AG10803 (cell line): ENCODE results near the gene AFAP1L1.

Experiments
- DNase-seq: peaks from one replicate; pipeline ENCODE4 v3.0.0; 2010; ENCODE audit warnings: low read depth
- H3K4me3 ChIP-seq: 2 replicates; pipeline ENCODE4 v1.5.1; 2011; ENCODE audit warnings: mild to moderate bottlenecking, low read length, control low read depth
- TF ChIP-seq, protein P1 (sequence below): conservative IDR thresholded peaks from 2 replicates; pipeline ENCODE4 v1.5.1; 2011; ENCODE audit warnings: mild to moderate bottlenecking, low read length, control low read depth, inconsistent platforms

AFAP1L1 gene

DNA sequence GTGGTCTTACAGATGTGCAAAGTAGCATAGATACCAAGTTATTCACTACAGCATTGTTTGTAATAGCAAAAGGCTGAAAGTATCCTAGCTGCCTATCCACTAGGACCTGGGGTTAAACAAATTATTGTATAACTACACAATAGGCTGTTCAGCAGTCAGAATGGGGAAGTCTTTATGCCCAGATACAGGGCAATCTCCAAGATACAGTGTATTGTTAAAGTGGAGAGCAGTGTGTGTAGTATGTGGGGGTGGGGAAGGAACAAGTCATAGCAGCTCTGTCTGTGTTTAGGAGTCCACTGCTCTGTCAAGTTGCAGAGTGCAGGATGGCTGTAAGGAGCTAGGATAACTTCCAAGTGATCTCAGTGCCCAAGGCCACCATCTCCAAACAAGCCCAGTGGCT, 91.7 kb downstream of the AFAP1L1 start:
- DNase-seq: no peak
- H3K4me3 ChIP-seq: no peak overlapping the region
- TF ChIP-seq, protein P1, sequence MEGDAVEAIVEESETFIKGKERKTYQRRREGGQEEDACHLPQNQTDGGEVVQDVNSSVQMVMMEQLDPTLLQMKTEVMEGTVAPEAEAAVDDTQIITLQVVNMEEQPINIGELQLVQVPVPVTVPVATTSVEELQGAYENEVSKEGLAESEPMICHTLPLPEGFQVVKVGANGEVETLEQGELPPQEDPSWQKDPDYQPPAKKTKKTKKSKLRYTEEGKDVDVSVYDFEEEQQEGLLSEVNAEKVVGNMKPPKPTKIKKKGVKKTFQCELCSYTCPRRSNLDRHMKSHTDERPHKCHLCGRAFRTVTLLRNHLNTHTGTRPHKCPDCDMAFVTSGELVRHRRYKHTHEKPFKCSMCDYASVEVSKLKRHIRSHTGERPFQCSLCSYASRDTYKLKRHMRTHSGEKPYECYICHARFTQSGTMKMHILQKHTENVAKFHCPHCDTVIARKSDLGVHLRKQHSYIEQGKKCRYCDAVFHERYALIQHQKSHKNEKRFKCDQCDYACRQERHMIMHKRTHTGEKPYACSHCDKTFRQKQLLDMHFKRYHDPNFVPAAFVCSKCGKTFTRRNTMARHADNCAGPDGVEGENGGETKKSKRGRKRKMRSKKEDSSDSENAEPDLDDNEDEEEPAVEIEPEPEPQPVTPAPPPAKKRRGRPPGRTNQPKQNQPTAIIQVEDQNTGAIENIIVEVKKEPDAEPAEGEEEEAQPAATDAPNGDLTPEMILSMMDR: no peak

DNA sequence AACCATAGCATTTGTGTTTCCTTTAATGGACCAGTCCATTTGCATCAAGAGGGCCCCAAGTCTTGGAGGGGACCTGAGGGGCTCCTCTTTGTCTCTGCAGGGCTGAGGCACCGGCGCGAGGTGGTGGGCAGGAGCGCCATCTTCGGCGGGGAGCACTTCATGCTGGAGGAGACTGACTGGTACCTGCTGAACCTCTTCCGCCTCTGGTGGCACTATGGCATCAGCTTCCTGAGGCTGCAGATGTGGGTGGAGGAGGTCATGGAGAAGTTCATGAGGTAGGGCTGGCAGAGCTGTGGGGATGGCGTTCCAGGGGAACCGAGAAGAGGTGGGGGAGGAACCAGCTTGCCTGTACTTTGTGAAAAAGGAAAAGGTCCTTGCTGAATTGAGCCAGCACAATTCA, 92.3 kb downstream of the AFAP1L1 start:
- H3K4me3 ChIP-seq: no peak overlapping the region
- no peak for DNase-seq
- TF ChIP-seq, protein P1: no peak

DNA sequence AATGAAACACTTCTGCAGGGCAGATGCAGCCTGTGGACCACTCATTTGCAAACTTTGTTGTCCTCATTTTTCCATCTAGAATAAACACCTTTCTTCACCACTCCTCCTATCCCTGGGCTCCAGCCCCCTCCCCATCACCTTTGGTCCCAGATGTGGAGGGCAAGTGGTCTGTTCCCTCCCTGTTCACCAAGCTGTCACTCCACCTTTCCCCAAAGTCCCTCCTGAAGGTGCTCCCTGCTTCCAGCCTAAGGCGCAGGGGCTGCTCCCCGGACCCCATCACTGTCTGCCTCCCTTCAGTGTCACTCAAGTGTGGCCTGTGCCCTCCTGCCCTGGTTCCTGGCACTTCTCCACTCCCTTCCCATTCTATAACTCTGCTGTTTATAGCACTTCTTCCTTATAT, 93.1 kb downstream of the AFAP1L1 start:
- no peak overlapping the region for H3K4me3 ChIP-seq
- DNase-seq: no peak
- TF ChIP-seq, protein P1: no peak

DNA sequence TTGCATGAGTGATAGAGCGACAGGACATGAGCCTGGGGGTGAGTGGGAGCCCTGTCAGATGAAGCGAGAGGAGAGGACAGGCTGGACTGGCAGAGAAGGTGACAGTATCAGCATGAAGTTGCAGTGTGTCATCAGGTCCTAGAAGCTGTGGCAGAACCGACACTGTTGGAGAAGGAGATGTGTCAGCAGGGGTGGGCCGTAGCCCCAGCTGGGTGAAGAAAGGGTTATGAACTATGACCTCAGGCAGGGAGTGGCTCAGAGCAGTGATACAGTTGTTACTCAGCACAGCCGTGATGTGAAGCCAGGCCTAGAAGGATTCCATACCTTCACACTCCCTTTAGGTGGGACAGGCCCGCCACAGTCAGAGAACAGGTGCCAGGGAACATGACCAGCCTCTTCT, 93.8 kb downstream of the AFAP1L1 start:
- no peak overlapping the region for H3K4me3 ChIP-seq
- TF ChIP-seq, protein P1: no peak
- no peak for DNase-seq

DNA sequence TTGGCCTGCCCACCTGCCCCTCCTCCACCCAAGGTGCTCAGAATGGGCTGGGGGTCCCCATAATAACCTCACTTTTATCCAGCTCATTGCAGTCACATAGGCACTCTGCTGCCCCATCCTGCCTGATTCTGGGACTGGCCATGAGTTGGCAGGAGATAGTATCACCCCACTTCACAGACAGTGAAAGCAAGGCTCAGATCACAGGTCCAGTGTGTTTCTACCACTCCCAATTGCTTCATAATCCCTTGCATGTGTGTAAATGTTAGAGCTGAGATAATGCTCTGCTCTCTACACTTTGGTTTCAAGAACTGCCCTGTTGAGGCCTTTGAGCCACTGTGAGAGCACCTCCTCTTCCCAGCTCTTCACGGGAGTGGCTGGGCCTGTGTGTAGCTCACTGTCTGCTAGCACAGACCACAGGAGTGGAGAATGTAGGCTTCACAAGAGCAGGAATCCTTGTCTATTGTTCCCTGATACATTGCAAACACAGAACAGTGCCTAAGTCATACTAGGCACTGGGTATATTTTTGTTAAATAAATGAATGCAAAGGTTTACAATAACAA, 94.6 kb downstream of the AFAP1L1 start:
- TF ChIP-seq, protein P1: no peak
- DNase-seq: no peak
- no peak overlapping the region for H3K4me3 ChIP-seq

DNA sequence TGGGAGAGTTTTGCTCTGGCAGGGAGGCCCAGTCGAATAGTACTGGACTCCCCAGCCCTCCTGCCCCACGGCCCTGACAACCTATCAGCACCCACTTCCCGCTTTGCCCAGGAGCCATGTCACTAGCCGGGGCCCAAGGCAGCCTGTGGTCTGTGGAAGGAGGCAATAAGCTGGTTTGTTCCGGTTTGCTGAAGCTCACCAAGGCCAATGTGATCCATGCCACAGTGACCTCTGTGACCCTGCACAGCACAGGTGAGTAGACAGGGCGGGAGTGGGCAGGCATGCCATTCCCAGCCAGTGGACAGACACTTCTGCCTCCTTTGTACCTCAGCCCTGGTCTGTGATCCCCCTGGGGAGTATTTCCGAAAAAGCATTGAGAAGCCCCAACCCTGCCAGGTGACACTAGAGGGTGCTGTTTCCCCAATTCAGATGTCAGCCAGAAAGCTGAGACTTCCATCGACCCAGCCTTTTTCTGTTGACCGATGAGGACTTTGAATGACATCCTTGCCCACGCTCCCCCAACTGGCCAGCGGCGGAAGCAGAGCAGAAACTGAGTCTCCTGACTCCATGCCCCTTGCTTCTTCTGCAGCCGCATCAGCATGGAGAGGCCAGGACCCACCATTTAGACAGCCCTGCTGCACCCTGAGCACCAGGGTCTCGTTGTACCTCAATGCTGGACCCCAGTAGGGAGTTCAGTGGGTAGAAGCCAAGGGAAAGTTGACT, 95.8 kb downstream of the AFAP1L1 start:
- peak; percentile 66 for DNase-seq
- H3K4me3 ChIP-seq: no peak overlapping the region

More for the DNA sequence above, 95.8 kb downstream of the AFAP1L1 start:
- TF ChIP-seq, protein P1: peak; percentile 89
